Activated T-cell treated with anti-CD3 and anti-CD28 coated beads for 24 hours (primary cell): ENCODE results near the gene PIP5K1B.
"Not testable (repeated sequence)": the region's sequence is repeated elsewhere in the genome, so short reads cannot be mapped to it uniquely, and the experiment has no call there.

Experiments
- DNase-seq: peaks from one replicate; pipeline ENCODE4 v3.0.0-alpha.2; 2020; ENCODE audit warnings: low read depth

The PIP5K1B gene

GRCh38 chr9:69029535-69029934 lies 324.5 kb downstream of the PIP5K1B start:
- DNase-seq = no peak

- DNase-seq = no peak
These were observed 326.0 kb downstream of the PIP5K1B start for GRCh38 chr9:69030851-69031645.

- DNase-seq = no peak
These were observed 329.0 kb downstream of the PIP5K1B start for GRCh38 chr9:69034071-69034470.

- DNase-seq = peak; percentile 83
These were observed 330.6 kb downstream of the PIP5K1B start, which contains the start of gene FXN for GRCh38 chr9:69035438-69036308. TSS of gene FXN (plus strand) at chr9:69035752. CDS start at chr9:69035783, 31 bp downstream.

GRCh38 chr9:69036309-69036708 lies 331.3 kb downstream of the PIP5K1B start:
- DNase-seq = peak; percentile 7

- DNase-seq = no peak
These were observed 331.8 kb downstream of the PIP5K1B start for GRCh38 chr9:69036799-69037198.

- no peak for DNase-seq
These were observed 335.6 kb downstream of the PIP5K1B start for GRCh38 chr9:69040646-69041045.

GRCh38 chr9:69044240-69045219 lies 339.5 kb downstream of the PIP5K1B start:
- DNase-seq = no peak

- DNase-seq = no peak
These were observed 340.8 kb downstream of the PIP5K1B start for GRCh38 chr9:69045821-69046220.

GRCh38 chr9:69046723-69047122 lies 341.7 kb downstream of the PIP5K1B start:
- no peak for DNase-seq

GRCh38 chr9:69047371-69047770 lies 342.3 kb downstream of the PIP5K1B start:
- DNase-seq = no peak

GRCh38 chr9:69049094-69049493 lies 344.1 kb downstream of the PIP5K1B start:
- DNase-seq = no peak

GRCh38 chr9:69050936-69051335 lies 345.9 kb downstream of the PIP5K1B start:
- not testable (repeated sequence) for DNase-seq

GRCh38 chr9:69054989-69055388 lies 349.9 kb downstream of the PIP5K1B start:
- DNase-seq = no peak

GRCh38 chr9:69056191-69056815 lies 351.3 kb downstream of the PIP5K1B start:
- DNase-seq = no peak

- no peak for DNase-seq
These were observed 353.1 kb downstream of the PIP5K1B start for GRCh38 chr9:69058101-69058500.
